Glutamatergic neuron (in vitro differentiated cells): ENCODE measurements around the gene CREB5. TPM values are rescaled to one million over a fixed set of nuclear protein-coding genes. Genes with fewer than 3 reads are reported as not detected.

Experiments used
- DNase-seq: peaks from one replicate; pipeline ENCODE4 v3.0.0; 2022
- H3K27ac Mint-ChIP-seq: one replicate; pipeline ENCODE4 v1.8.0; 2020; ENCODE audit warnings: mild to moderate bottlenecking, mixed read lengths, inconsistent platforms; ENCODE audit not compliant: unreplicated experiment
- H3K27me3 Mint-ChIP-seq: one replicate; pipeline ENCODE4 v1.8.0; 2020; ENCODE audit warnings: mild to moderate bottlenecking, moderate library complexity, mixed read lengths, inconsistent platforms; ENCODE audit not compliant: unreplicated experiment
- H3K36me3 Mint-ChIP-seq: one replicate; pipeline ENCODE4 v1.8.0; 2020; ENCODE audit warnings: mild to moderate bottlenecking, mixed read lengths, inconsistent platforms; ENCODE audit not compliant: unreplicated experiment
- H3K4me1 Mint-ChIP-seq: one replicate; pipeline ENCODE4 v1.8.0; 2020; ENCODE audit warnings: mild to moderate bottlenecking, low read depth, mixed read lengths, inconsistent platforms; ENCODE audit not compliant: unreplicated experiment
- H3K4me3 Mint-ChIP-seq: one replicate; pipeline ENCODE4 v1.8.0; 2020; ENCODE audit warnings: mild to moderate bottlenecking, mixed read lengths, inconsistent platforms; ENCODE audit not compliant: unreplicated experiment
- H3K9me3 Mint-ChIP-seq: one replicate; pipeline ENCODE4 v1.8.0; 2020; ENCODE audit warnings: mild to moderate bottlenecking, moderate library complexity, mixed read lengths, inconsistent platforms; ENCODE audit not compliant: unreplicated experiment
- CTCF ChIP-seq: fragments of 200-600 bp; sonication (generic); IDR thresholded peaks from one replicate; pipeline ENCODE4 v1.5.0; 2021; ENCODE audit not compliant: partially characterized antibody, unreplicated experiment
- total RNA-seq: library from RNA; stranded (reverse); fragmentation: NEBNext Ultra II Directional; extraction: Animal tissue kit (Norgen Biotek cat#: 25700); gene quantifications from one replicate; pipeline ENCODE4 v1.2.1, GENCODE V29; 2021; ENCODE audit not compliant: unreplicated experiment

The CREB5 gene
- total RNA-seq, 1 donor from 2014 or later: 50.4 TPM

DNA sequence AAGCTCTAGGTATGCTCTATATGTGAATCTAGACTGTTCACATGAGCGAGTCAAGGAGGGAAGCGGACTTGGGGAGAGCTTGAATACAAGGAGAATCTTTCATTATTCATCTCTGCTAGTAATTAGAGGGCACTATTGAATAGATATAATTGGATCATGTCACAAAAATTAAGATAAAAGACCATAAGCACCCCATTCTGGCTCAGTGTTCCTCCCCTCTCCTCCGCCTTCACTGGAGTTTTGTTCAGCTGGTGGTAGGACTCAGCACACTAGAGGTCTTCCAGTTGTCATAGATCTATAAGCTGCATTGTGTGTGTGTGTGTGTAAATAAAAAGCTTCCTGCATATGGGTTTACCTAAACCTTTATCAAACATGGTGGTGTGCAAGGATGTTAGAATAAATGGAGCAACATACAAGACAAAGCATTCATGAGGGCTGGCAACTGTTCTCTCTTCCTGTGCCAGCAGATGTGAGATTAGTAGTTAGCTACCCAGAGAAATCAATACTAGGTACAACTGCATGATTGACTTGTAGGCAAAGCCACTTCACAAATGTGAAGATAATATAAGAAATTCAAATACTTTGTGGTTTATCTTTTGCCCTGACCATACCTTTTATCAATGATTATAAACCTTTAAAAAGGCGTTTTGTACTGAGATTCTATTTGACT, 142.6 kb downstream of the CREB5 start:
- no peak for DNase-seq
- peaks cover 2% of the 10 kb centered on the region for H3K27me3 Mint-ChIP-seq
- H3K9me3 Mint-ChIP-seq: peaks cover 5% of the 10 kb centered on the region
- no peak for TF ChIP-seq CTCF
- no peak overlapping the region for H3K4me3 Mint-ChIP-seq
- H3K4me1 Mint-ChIP-seq: peaks cover 10% of the 10 kb centered on the region
- peaks cover 4% of the 10 kb centered on the region for H3K36me3 Mint-ChIP-seq
- H3K27ac Mint-ChIP-seq: peak overlapping the region; percentile 62

- no peak overlapping the region for H3K4me3 Mint-ChIP-seq
- no peak for DNase-seq
- H3K4me1 Mint-ChIP-seq: peaks cover 10% of the 10 kb centered on the region
- peaks cover 8% of the 10 kb centered on the region for H3K36me3 Mint-ChIP-seq
- peaks cover 10% of the 10 kb centered on the region for H3K9me3 Mint-ChIP-seq
- peak overlapping the region; percentile 34 for H3K27ac Mint-ChIP-seq
- peaks cover 8% of the 10 kb centered on the region for H3K27me3 Mint-ChIP-seq
- TF ChIP-seq CTCF: no peak
These were observed 143.7 kb downstream of the CREB5 start for GRCh38 chr7:28556025-28556424.

- Mint-ChIP-seq H3K27ac (no peak overlapping the region), H3K27me3 (peaks cover 8% of the 10 kb centered on the region), H3K4me3 (no peak overlapping the region), H3K9me3 (peaks cover 10% of the 10 kb centered on the region), H3K36me3 (peaks cover 8% of the 10 kb centered on the region), H3K4me1 (peaks cover 10% of the 10 kb centered on the region)
- TF ChIP-seq CTCF: no peak
- no peak for DNase-seq
These were observed 144.4 kb downstream of the CREB5 start for GRCh38 chr7:28556671-28557070.

DNA sequence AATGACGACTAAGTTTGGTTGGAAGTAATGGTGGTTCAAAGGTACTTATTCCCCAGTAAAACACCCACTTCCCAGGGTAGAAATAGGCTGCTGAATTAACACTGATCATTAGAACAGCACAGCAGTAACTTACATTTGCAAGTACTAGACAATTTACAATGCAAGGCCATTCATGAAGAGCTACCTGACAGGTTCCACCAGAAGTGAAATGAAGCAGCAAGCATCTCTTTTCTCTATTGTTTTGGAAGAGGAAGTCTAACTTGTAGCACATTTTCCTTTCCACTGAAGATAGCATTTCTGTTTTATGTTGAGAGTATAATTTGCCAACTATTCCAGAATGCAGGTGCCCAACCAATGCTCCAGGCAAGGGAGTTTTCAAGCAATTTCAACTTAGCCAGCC, 145.9 kb downstream of the CREB5 start:
- Mint-ChIP-seq H3K27me3 (peaks cover 8% of the 10 kb centered on the region), H3K4me3 (no peak overlapping the region), H3K36me3 (peaks cover 8% of the 10 kb centered on the region), H3K9me3 (peaks cover 10% of the 10 kb centered on the region), H3K27ac (no peak overlapping the region), H3K4me1 (peaks cover 10% of the 10 kb centered on the region)
- no peak for DNase-seq
- no peak for TF ChIP-seq CTCF

- H3K27me3 Mint-ChIP-seq: peaks cover 8% of the 10 kb centered on the region
- H3K9me3 Mint-ChIP-seq: peaks cover 10% of the 10 kb centered on the region
- no peak for DNase-seq
- peaks cover 8% of the 10 kb centered on the region for H3K36me3 Mint-ChIP-seq
- H3K4me3 Mint-ChIP-seq: no peak overlapping the region
- H3K27ac Mint-ChIP-seq: no peak overlapping the region
- TF ChIP-seq CTCF: no peak
- peaks cover 3% of the 10 kb centered on the region for H3K4me1 Mint-ChIP-seq
These were observed 148.4 kb downstream of the CREB5 start for GRCh38 chr7:28560767-28561166.
